HG02623 (cell line): Measurements from ENCODE around the gene DNAJC13.
"Not testable (repeated sequence)": the region's sequence is repeated elsewhere in the genome, so short reads cannot be mapped to it uniquely, and the experiment has no call there.

Source experiments
- ATAC-seq: cut with Tn5 transposase; IDR thresholded peaks from one replicate; pipeline ENCODE4 v1.9.1; 2021; ENCODE audit warnings: moderate library complexity; ENCODE audit not compliant: unreplicated experiment

The DNAJC13 gene

DNA sequence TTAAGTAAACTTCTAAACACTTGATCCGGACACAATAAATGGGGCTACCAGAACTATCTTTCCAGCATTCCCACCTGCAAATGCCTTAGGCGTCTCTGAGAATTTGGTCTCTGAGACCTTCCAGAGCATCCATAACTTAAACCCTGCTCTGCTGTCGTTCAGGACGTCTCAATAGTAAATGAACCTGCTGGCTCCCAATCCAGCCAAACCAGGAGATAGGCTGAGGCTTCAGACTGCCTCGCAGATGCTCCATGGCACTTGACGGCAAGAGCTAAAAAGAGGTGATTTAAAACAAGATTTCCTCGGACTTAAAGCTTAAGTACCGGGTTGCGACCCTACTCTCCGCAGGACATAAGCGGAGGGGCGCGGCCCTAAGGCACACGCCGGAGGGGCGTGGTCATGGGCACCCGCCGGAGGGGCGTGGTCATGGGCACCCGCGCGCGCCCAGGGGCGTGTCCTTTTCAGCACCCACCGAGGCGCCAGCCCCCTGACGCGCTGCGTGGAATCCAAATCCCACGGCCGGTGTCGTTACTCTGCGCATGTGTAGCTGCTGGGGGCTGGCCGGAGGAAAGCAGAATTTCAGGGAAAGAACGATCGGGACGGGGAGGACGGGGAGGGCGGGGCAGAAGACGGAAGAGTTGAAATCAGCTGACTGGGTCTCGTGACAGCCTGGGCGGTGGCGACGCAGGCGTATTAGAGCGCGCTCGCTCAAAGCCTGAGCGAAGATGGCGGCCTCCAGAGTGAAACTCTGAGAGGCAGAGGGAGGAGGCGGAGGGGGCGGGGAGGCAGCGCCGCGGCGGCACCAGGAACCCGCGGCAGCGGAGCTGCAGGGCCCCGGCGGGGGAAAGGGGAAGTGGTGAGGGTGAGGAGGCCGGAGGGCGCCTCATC lies at the start of gene DNAJC13:
Gene DNAJC13, plus strand, starts transcription at position 696 of the 888 bp plus-strand sequence. CDS start 17,049 bp downstream, outside the sequence.
- peak; percentile 89 for ATAC-seq

DNA sequence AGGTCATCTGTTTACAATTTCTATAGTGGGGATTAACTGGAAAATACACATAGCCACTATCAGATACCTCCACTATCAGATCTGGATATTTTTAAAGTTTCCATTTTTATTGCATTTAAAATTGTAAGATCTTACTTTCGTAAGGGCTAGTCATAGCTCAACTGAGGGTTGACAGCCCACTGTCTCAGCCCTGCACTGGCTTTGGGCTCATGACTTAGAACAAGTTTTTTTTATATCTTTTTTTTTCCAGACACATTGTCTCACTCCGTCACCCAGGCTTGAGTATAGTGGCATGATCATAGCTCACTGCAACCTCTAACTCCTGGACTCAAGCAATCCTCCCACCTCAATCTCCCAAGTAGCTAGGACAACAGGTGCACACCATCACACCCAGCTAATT lies 48.8 kb upstream of the DNAJC13 start:
- ATAC-seq, result no peak

DNA sequence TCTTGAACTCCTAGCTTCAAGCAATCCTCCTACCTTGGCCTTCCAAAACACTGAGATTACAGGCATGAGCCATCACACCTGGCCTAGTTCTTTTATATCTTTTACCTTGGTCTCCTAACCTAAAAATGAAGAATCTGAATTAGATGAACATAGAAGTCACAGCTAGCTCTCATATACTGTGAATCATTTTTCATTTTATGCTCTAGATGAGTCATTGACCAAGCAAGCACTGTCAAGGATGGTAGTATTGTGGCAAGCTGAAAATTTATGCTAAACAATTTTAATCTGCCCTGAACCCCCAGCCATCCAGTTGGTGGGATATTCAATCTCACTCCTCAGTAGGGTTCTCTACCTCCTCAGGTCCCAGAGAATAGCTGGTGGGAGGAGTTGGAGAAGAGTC lies 48.3 kb upstream of the DNAJC13 start:
- no peak for ATAC-seq

DNA sequence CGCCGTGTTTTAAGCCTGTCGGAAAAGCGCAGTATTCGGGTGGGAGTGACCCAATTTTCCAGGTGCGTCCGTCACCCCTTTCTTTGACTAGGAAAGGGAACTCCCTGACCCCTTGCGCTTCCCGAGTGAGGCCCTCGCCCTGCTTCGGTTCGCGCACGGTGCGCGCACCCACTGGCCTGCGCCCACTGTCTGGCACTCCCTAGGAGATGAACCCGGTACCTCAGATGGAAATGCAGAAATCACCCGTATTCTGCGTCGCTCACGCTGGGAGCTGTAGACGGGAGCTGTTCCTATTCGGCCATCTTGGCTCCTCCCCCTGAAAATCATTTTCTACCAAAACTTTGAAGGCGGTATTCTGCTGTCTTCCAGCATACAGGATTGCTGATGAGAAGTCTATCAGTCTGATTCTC lies 40.4 kb upstream of the DNAJC13 start:
- ATAC-seq, result not testable (repeated sequence)

DNA sequence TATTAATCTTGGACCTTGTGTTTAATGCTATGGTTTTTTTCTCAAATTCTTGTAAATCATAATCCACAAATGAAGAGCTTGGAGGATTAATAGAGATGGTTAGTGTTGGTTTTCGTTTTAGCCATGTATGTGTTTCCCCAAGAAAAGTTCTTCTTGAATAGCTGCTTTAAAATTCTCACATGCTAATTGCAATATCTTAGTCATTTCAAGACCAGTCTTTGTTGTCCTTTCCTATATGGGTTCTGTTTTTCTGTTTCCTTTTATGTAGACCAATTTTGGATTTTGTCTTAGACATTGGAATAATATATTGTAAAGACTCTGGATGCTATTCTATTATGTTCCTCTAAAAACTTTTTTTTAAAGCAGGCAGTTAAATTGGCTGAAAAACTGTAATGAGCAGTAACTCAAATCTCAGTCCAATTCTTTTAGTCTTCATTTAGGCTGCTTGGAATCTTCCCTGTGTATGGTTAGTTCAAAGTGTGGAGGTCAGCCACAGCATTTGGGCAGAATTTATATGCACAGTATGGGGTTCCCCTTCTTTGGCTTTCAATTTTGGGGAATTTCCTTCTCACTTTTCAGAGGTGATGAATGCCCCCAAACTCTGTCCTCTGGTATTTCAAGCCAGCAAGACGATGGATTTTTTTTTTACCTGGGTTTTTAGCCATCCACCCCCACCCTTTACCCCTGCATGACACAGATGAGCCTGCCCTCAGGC lies 39.1 kb upstream of the DNAJC13 start:
- peak; percentile 63 for ATAC-seq

- no peak for ATAC-seq
Measured at GRCh38 chr3:132378846-132379245, 38.5 kb upstream of the DNAJC13 start.

DNA sequence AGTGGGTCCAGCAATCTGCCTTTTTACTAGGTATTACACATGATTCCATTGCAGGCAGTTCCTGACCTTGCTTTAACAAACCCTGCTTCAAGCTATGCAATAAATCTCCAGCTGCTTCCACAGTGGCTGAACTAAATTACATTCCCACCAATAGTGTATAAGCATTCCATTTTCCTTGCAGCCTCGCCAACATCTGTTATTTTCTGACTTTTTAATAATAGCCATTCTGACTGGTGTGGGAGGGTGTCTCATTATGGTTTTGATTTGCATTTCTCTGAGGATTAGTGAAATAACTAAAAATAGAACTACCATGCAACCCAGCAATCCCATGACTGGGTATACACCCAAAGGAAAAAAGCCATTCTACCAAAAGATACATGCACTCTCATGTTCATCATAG lies 36.4 kb upstream of the DNAJC13 start:
- ATAC-seq, result no peak

DNA sequence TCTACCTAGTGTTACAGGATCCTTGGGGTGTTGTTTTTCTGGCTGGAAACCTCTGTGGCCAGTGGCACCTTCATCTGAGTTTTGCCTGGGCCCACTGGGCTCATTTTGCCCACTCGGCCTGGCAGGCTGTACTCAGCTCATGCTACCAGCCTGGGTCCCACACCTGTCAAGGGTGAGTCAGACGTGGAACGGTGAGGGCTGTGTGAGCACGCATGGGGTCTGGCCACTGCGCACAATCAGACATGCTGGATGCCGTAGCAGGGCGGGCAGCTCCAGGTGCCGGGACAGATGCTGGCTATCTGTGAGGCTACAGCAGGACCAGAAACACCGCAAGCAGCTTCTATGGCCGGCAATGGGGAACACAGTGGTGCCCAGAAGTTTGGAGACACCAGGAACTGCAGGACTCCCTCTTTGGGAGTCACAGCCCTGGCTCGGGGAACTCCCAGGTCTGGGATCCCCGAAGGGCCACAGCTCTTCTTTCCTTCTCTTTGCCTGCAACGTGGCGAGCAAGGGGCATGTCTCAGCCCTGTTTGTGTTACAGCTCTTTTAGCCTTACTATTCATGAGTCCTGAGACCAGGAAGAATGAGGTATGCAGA lies 35.9 kb upstream of the DNAJC13 start:
- no peak for ATAC-seq

GRCh38 chr3:132382267-132382666 lies 35.0 kb upstream of the DNAJC13 start:
- no peak for ATAC-seq

DNA sequence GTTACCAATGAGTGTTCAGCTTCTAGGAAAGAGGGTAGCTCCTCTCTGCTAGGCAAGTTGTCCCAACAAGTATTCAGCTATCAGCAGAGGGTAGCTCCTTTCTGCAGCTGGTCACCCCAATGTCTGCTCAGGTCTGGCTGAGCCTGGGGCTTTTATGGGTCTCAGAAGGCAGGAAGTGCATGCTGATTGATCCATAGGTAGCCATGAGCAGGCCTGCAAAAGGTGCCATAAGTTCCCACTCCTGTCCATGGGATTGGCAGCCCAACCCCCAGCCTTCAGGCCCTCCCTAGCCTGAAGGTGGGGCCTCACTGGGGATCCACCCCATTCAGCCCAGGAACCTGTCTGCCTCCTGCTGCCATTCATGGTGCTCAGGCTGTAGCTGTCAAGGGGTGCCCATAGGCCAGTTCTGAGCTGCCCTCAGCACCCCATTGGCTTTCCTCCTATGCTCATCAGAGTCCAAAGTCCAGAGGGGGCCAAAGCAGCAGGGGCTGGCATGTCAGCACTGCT lies 34.6 kb upstream of the DNAJC13 start:
- no peak for ATAC-seq

DNA sequence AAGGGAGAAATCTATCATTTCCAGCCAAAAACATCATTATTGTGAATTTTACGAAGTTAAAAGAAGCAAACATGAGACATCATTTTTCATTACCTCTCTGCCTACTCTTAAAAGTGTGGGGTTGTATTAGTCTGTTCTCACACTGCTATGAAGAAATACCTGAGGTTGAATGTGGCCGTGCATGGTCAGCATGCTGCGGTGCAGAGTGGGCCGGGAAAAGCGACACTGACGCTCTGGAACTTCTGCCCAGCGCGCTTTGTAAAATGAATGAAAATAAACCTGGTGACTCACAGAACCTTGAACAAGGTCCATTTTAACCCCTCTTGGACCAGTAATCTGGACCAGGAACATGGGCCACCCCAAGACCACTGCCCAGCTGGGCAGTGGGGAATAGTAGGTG lies 31.0 kb upstream of the DNAJC13 start:
- no peak for ATAC-seq

GRCh38 chr3:132392675-132393074 lies 24.6 kb upstream of the DNAJC13 start:
- not testable (repeated sequence) for ATAC-seq

DNA sequence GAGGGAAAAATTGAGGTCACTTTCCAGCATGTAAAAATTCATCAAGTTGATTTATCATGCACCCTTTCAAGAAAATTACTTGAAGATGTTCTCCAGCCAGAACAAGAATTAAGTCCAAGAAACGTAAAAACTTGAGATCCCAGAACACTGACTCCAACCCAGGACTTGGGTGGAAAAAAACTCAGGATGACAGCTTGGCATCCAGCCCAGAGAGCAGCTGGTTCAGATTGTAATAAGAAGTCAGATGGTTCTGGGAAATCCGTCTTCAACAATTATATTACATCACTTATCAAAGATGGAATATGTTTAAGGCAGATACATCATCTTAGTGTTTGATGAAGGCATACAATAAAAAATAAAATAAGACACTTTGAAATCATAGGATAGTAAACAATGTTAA lies 23.0 kb upstream of the DNAJC13 start:
- ATAC-seq, result no peak

DNA sequence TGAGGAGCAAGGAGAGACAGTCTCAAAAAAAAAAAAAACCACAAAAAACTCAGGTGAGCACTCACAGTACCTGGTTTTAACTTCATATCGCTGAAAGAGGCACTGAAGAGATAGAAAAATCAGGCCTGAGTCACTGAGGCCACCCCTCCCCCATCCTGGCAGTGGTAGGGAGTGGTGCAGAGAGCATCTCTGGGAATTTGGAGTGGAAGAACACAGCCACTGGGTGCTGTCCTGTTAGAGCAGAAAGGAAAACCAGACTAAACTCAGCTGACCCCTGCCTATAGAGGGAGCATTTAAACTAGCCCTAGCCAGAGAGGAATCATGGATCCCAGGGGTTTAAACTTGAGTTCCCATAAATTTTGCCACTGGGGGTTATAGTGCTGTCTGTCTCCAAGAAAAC lies 22.2 kb upstream of the DNAJC13 start:
- ATAC-seq, result no peak

GRCh38 chr3:132396255-132396654 lies 21.0 kb upstream of the DNAJC13 start:
- ATAC-seq, result no peak

- not testable (repeated sequence) for ATAC-seq
Measured at GRCh38 chr3:132396776-132397175, 20.5 kb upstream of the DNAJC13 start.

GRCh38 chr3:132399054-132399929 lies 18.0 kb upstream of the DNAJC13 start:
- no peak for ATAC-seq

DNA sequence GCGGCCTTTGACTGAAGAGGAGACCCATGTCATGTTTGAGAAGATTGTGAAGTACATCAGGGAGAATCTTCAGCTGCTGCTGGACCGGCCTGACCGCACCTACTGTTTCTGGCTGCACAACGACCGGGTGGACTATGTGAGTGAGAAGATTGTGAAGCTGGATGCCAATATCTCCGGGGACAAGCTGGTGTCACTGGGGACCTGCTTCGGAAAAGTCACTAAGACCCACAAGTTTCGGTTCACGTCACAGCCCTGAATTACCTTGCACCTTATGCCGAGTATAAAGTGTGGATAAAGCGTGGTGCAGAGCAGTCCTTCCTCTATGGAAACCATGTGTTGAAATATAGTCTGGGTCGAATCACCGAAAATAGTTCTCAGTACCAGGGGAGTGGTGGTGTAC lies 16.0 kb upstream of the DNAJC13 start:
- ATAC-seq, result no peak

DNA sequence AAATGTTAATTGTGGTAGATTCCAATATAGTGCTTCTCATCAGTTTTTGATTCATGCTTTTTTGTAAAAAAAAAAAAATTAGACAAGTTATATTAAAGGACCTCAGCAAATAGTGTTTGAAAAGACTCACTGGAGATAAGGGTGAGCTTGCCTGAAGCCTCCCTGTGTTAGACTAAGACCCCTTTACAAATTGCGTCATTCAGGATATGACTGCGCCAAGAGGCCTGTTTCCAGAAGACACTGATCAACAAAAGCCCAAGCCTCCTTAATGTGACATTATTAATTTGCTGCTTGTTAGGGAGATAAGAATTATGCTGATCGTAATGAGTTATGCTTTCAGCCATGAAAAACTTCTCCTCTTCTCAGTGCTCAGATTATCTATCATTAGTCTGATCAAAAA lies 13.0 kb upstream of the DNAJC13 start:
- ATAC-seq, result no peak

GRCh38 chr3:132405188-132405587 lies 12.1 kb upstream of the DNAJC13 start:
- no peak for ATAC-seq
